Measurements from ENCODE around the gene KRT73. TPM values are rescaled to one million over a fixed set of nuclear protein-coding genes. Genes with fewer than 3 reads are reported as not detected.

KRT73 gene
- total and polyA plus RNA-seq, 2 of the 8 experiments (the other 6 are each of a cell fraction or from before 2014, with no cell fraction given) = not detected

GRCh38 chr12:52655251-52655650, 36.9 kb upstream of the KRT73 start (continued):
- TF ChIP-seq CHD7 (IDR thresholded peaks at IDR 0.05; ENCODE audit: insufficient replicate concordance, low read length) (no peak), HDAC6 (IDR thresholded peaks at IDR 0.05; ENCODE audit: low read depth, low read length) (no peak)

Measured in H1 (cell line).